ENCODE measurements around the gene DENND1B.

DNA sequence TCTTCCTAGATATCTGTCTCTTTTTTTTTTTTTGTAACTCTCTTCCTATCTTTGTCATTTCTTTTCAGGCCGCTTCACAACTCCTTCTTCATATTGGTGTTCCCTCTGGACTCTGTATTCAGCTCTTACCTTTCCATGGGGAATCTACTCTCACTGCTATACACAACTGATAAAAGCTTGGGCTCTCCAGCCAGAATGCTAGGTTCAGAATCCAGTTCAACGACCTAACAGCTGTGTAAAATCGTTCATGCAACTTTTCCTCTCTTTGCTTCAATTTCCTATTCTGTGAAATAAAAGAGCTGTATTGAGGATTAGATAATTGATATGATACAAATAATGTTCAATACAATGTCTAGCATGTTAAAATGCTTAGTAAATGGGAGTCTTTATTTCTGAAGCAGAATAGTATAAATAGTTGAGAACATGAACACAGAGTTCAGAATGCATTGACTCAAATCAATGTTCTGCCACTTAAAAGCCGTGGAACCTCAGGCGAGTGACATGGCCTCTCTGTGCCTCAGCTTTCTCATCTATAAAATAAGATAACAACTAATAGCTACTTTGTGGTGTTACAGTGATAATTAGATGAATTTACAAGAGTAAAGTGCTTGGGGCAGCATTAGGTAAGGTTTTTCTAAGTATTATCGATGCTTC is 88.5 kb downstream of the DENND1B start:
- no peak for TF ChIP-seq EZH2 (IDR thresholded peaks at IDR 0.05; ENCODE audit: borderline replicate concordance)
- TF ChIP-seq, protein P1, sequence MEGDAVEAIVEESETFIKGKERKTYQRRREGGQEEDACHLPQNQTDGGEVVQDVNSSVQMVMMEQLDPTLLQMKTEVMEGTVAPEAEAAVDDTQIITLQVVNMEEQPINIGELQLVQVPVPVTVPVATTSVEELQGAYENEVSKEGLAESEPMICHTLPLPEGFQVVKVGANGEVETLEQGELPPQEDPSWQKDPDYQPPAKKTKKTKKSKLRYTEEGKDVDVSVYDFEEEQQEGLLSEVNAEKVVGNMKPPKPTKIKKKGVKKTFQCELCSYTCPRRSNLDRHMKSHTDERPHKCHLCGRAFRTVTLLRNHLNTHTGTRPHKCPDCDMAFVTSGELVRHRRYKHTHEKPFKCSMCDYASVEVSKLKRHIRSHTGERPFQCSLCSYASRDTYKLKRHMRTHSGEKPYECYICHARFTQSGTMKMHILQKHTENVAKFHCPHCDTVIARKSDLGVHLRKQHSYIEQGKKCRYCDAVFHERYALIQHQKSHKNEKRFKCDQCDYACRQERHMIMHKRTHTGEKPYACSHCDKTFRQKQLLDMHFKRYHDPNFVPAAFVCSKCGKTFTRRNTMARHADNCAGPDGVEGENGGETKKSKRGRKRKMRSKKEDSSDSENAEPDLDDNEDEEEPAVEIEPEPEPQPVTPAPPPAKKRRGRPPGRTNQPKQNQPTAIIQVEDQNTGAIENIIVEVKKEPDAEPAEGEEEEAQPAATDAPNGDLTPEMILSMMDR (IDR thresholded peaks at IDR 0.05; ENCODE audit: poor library complexity), result no peak
